GM18517 (cell line): Measurements from ENCODE around the gene SYNDIG1.

Experiments used
- ATAC-seq: cut with Tn5 transposase; IDR thresholded peaks from one replicate; pipeline ENCODE4 v1.9.1; 2021; ENCODE audit warnings: mild to moderate bottlenecking, moderate library complexity; ENCODE audit not compliant: unreplicated experiment

The SYNDIG1 gene

GRCh38 chr20:24446811-24447210 is 22.6 kb upstream of the SYNDIG1 start:
- ATAC-seq: no peak

GRCh38 chr20:24448170-24448569 is 21.3 kb upstream of the SYNDIG1 start:
- ATAC-seq: no peak

- ATAC-seq: no peak
Measured at GRCh38 chr20:24449026-24449720, 20.3 kb upstream of the SYNDIG1 start.

- ATAC-seq: no peak
Measured at GRCh38 chr20:24450177-24450576, 19.3 kb upstream of the SYNDIG1 start.

GRCh38 chr20:24450624-24451376 is 18.6 kb upstream of the SYNDIG1 start:
- no peak for ATAC-seq

DNA sequence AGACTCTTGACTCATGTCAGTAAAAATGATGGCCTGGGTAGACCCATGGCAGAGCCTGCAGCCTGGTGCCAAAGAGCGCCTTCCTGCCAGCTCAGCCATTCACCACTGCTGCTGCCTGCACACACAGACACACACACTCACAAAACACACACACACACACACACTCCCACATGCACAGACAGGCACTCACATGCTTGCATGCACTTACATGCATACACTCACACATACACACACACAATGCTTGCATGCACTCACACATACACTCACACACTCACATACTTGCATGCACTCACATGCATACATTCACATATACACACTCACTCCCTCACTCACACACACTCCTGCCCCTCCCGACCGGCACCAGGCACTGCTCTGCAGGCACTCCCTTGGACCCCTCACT is 18.0 kb upstream of the SYNDIG1 start:
- no peak for ATAC-seq

DNA sequence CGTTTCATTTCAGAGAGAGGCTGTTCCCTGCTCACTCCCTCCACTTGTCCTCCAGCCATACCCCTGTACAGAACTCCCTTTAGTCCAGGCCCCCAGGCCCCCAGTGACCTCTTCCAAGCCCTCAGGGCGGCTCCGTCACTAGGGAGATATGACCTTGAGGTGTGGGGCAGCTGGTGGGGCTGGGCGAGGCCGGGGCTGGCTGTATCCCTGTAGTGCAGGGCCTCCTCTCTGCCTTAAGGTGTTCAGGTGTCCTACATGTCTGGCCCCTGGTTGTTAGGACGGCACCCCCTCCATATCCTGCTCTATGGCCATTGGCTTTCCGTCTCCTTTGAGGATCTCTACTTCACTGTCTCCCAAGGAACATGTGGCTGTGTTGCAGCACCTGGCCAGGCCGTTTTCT is 17.4 kb upstream of the SYNDIG1 start:
- no peak for ATAC-seq

GRCh38 chr20:24452498-24453127 is 16.8 kb upstream of the SYNDIG1 start:
- no peak for ATAC-seq

- ATAC-seq: no peak
Measured at GRCh38 chr20:24453869-24454268, 15.6 kb upstream of the SYNDIG1 start.

- ATAC-seq: no peak
Measured at GRCh38 chr20:24455081-24455480, 14.3 kb upstream of the SYNDIG1 start.

- no peak for ATAC-seq
Measured at GRCh38 chr20:24456398-24456781, 13.0 kb upstream of the SYNDIG1 start.

- ATAC-seq: no peak
Measured at GRCh38 chr20:24458436-24458835, 11.0 kb upstream of the SYNDIG1 start.

DNA sequence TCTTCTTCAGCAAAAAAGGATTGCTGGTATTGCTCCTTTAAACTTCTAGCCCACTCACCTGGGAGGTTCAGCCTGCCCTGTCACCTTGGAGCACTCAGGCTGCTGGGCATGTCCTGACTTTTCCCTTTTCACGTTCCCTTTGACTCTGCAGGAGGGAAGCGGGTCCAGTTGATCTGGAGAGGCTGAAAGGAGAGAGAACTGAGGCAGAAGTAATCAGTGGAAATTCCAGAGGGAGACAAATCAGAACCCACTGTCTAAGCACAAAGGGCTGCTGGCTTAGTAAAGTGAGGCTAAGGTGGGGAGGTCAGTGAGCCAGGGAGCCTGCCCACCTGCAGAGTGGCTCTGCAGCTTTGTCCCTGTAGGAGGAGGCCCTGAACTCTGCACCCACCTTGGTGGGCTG is 9.7 kb upstream of the SYNDIG1 start:
- ATAC-seq: no peak

DNA sequence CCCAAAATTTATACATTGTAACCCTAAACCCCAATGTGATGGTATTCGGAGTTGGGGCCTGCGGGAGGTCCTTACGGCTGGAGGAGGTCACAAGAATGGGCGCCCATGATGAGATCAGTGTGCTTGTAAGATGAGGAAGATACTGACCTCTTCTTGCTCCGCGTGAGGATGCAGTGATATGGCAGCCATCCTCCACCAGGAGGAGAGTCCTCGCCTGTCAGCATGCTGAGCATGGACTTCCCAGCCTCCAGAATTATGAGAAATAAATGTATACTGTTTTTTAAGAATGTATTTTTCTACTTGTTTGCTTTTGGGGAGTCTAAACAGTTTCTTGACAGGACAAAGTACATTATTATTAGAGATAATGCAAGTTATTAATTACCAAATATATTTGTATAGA is 8.7 kb upstream of the SYNDIG1 start:
- no peak for ATAC-seq

DNA sequence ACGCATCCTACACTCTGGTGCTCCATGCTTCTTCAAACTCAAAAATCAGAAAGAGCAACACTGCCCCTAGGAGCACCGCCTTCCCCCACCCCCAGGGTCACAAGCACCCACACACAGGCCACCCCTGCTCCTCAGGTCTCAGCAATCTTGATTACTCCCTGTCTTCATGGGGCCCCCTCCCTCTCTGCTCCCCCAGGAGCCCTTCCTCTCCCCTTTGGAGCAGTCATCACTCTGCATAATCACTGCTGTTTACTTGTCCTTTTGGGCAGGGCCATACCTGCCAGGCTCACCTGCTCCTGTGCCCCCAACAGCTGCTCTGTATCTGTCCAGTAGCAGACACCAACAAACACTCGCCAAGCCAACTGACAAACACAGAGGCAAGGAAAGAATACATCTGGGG is 7.6 kb upstream of the SYNDIG1 start:
- no peak for ATAC-seq

DNA sequence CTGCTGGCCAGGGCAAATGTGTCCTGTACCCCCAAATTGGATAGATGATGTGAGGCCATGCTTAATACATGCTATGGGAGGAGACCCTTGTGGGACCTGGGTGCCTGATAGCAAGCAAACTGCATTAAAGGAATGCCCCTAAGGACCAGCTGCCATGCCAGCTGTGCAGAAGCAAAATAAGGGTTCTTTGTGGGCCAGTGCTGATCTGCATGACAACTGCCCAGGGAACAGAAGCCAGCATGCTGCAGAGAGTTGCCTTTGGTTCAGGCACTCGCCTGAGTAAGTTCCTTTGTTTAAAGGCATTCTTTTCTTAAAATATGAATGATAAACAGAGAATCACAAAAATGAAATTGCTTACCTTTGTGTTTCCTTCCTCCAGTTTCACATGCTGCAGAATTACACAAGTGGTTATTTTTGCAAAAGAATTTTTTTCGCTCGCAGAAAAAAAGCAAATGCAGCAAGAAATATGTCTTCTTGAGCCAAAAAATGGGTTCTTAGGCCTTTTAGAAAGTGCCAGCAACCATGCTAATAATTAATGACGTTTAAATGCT is 6.9 kb upstream of the SYNDIG1 start:
- no peak for ATAC-seq

DNA sequence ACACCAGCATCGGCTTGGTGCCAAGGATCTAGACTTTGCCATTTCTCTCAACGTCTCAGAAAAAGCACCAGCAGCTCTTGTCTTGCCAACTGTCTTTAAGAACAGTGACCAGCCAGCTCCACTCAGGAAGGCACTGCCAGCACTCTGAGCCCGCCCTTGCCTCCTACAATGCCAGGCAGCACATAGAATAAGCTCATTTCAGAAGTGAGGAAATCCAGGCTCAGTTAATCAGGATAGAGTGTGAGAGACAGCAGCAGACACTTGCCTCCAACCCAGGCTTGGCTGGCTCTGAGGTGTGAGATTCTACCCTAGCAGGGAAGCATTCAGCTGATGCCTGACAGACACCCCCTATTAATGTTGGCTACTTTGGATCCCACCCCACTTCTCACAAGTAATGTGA is 4.3 kb upstream of the SYNDIG1 start:
- ATAC-seq: no peak

DNA sequence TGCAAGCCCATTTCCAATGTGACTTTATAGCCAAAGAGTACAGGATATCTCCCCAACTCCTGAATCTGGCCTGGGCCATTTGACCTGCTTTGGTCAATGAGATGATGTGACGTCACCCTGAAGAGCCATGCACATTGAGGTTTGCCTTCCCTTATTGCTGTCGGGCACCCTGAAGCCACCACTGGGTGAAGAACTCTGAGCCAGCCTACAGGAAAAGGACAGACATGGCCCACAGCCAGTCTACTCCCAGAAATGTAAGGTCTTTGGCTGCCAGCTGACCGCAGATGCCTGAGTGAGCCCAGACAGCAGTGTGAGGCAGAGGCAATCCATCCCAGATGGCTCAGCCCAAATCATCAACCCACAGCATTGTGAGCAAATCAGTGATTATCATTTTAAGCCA is 3.7 kb upstream of the SYNDIG1 start:
- ATAC-seq: no peak

DNA sequence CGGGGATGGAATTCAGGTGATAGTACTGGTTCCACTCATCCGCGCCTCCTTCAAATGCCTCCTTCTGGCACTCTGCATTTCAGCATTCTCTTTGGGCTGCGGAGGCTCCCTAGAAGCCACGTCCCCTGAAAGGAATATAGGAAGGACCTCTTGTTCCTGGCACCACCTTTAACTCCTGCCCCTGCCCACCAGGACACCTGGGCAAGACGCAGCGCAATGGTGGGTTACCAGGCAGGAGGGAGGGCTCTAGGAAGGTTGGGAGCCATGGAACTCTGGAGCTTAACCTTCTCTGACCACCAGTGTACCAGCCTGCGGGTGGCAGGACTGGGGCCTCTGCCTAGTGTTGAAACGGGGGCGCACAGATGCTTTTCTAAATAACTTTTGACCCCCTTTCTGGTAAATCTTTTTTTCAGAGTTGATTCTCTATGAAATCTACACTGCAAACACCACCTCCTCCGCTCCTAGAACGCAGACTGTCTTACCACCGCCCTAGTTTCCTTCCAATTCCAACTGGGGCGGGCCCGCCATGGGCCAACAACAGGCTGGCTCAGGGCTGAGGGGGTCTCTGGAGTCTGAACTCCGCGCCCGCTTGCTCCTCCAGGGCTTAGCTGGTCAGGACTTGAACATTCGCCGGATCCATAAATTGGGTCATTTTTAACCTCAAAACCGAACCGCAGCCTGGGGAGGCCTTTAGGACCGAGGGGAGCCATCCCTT is 871 bp upstream of the SYNDIG1 start:
- ATAC-seq: no peak

- no peak for ATAC-seq
Measured at GRCh38 chr20:24469894-24470745, 691 bp downstream of the SYNDIG1 start.
